HuH-7 (cell line): ENCODE data around the gene MCUR1.
"Not testable (repeated sequence)": the region's sequence is repeated elsewhere in the genome, so short reads cannot be mapped to it uniquely, and the experiment has no call there.

ENCODE experiments used
- DNase-seq: peaks from one replicate; pipeline ENCODE4 v3.0.0; 2011; ENCODE audit warnings: low spot score

Gene MCUR1

DNA sequence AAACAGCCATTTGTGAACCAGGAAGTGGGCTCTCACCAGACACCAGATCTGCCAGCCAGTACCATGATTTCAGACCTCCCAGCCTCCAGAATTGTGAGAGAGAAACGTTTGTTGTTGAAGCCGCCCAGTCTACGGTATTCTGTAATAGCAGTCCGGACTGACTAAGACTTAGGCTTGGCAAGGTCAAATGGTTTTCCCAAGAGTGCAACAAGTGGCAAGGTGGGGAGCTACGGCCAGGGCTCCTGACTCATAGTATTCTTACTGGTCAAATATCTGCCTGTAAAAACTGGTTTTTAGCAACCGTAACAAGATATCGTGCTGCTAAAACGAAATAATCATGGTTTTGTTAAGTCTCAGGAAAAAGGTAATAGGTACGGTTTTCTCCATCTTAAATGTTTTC, 37.8 kb downstream of the MCUR1 start:
- DNase-seq, result no peak

DNA sequence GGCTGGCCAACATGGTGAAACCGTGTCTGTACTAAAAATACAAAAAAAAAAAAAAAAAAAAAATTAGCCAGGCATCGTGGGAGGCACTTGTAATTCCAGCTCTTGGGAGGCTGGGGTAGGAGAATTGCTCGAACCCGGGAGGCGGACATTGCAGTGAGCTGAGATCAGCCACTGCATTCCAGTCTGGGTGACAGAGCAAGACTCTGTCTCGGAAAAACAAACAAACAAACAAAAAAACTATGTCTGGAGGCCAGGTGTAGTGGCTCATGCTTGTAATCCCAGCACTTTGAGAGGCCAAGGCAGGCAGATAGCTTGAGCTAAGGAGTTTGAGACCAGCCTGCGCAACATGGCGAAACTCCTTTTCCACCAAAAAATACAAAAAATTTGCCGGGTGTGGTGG, 38.9 kb downstream of the MCUR1 start:
- not testable (repeated sequence) for DNase-seq

DNA sequence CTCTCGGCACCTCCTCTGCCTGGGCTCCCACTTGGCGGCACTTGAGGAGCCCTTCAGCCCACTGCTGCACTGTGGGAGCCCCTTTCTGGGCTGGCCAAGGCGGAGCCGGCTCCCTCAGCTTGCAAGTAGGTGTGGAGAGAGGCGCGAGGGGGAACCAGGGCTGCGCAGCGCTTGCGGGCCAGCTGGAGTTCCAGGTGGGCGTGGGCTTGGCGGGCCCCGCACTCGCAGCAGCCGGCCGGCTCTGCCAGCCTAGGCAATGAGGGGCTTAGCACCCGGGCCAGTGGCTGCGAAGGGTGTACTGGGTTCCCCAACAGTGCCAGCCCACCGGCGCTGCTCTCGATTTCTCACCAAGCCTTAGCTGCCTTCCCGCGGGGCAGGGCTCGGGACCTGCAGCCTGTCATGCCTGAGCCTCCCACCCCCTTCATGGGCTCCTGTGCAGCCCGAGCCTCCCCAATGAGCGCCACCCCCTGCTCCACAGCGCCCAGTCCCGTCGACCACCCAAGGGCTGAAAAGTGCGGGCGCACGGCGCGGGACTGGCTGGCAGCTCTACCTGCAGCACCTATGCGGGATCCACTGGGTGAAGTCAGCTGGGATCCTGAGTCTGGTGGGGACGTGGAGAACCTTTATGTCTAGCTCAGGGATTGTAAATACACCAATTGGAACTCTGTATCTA, 41.9 kb downstream of the MCUR1 start:
- DNase-seq, result not testable (repeated sequence)

DNA sequence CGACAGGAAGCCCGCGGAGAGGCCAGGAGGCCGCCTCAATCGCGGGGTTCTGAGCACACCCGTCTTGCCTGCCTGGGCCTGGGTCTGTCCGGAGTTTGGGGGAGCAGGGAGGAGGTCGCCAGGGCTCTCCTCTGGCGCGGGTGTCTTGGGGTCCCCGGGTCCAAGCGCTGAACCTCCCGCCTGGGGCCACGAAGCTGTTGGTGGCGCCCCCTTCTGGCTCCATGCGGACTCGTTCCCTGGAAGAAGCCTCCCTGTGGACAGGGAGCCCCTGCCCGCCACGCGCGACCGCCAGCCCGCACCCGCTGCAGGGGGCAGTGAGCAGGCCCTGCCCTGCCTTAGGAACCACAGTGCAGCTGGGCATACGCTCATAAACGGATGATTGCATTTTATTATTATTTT, 44.7 kb downstream of the MCUR1 start:
- no peak for DNase-seq

DNA sequence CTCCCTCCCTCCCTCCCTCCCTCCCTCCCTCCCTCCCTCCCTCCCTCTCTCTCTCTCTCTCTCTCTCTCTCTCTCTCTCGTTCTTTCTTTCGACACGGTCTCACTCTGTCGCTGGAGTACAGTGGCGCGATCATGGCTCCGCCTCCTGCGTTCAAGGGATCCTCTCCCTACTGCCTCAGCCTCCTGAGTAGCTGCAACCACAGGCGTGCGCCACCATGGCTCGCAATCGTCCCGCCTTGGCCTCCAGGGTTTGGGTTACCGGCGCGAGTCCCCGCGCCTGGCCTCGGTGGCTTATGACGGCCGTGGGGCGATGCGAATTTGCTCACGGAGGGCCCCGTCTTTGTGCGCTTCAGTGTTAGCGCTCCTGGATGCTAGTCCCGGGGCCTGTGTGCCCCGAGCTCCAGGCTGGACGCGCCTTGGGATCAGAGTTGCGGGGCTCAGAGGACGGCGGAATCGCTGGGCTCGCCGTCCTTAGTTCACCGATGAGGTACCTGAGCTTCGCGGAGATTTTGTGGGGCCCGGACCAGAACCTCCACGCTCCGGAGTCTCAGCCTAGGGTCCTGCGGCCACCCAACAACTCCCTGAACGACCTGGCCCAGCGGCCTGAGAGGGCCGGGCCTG, 45.2 kb downstream of the MCUR1 start:
- no peak for DNase-seq

DNA sequence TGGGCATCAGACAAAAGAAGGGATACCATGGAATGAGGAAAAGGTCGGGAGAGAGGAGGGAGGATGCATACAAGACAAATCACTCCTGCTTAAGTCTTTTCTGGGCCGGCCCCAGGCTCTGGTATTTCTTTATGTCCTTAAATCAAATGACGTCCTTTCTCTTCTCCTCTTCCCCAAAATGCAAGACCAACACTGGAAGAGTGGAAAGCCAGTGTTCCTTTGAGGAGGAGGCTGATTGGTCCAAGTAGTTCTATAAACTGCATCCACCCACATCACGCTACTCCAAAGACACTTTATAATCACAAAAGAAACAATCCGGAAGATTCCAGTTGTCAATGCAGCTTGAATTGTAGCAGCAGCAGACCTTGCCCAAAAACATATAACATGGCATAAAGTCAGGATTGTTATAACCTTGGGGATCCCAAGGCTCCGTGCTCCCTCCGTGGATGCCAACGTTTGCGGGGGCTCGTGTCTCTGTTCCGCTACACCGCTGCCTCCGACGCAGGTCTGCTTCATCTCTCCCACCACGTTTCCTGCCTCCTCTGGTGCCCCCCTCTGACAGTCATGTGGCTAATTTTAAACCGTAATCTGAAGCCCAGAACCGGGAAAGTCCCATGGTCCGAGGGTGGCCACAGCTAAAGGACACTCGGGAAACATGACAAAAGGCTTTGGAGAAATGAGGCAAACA, 47.1 kb downstream of the MCUR1 start:
- DNase-seq, result peak; percentile 17

DNA sequence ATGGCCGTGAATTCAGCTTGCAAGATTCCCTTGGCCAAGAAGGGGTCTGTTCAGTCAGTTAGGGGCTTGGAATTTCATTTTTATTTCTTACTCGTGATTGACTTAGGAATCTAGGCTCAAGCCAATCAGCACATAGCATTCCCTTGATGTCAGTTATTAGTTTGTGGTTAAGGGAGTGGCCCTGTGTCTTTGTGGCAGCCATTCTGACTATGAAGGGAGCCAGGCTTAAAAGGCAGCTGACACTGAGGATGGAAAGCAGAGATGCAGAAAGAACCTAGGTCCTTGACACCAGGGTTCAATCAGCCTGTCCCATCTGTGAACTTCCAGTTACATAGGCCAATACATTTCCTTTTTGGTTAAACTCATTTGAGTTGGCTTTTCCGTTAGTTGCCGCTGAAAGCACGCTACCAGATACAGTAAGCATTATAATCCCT, 48.1 kb downstream of the MCUR1 start:
- DNase-seq, result no peak

DNA sequence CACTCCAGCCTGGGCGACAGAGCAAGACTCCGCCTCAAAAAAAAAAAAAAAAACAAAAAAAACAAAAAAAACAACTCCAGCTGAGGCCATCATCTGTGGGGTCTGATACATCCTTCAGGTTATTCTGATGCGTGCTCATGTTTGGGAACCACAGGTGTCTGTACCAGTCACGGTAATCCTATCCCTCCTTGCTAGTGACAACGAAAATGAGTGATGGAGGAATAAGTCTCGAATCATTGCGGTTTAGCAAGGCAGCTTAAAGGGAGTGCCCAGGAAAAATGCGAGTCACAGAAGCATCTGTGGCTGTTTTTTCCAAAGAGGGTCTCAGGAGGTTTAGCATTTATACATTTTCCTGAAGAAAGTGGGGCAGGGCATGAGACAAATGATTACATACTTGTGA, 48.8 kb downstream of the MCUR1 start:
- DNase-seq, result no peak

DNA sequence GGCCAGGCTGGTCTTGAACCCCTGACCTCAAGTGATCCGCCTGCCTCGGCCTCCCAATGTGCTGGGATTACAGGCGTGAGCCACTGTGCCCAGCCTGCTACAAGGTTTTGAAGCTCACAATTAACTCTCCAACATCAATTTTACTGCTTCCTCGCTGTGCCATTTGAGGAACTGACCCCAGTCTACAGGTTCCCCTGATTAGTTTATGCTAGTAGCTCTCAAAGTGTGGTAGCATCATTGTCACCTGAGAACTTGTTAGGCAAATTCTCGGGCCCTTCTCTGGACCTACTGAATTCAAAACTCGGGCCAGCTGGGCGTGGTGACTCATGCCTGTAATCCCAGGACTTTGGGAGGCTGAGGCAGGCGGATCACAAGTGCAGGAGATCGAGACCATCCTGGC, 49.4 kb downstream of the MCUR1 start:
- DNase-seq, result no peak

DNA sequence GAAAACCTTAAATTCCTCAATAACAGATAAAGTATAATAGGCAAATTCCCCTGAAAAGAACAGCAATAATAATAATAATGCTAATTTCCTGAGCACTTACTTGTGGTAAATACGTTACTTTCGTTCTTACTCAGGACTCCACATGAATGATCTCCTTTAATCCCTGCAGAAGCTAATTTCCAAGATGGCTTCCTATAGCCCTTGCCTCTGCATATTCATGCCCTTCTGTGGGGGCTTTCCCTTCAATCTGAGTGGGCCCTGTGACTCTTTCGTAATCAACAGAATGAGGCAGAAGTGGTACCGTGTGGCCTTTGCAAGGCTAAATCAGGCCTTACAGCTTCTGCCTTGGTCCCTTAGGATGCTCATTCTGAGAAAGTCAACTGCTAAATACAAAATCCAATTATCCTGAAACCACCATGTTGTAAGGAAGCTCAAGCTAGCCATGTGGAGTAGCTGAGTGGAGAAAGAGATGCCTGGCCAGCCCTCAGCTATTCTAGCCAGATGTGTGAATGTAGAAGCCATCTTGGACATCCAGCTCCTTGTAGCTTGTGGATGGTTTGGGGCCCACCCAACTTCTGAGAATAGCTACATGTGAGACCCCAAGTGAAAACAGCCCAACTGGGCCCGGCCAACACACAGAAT, 50.5 kb downstream of the MCUR1 start:
- no peak for DNase-seq

DNA sequence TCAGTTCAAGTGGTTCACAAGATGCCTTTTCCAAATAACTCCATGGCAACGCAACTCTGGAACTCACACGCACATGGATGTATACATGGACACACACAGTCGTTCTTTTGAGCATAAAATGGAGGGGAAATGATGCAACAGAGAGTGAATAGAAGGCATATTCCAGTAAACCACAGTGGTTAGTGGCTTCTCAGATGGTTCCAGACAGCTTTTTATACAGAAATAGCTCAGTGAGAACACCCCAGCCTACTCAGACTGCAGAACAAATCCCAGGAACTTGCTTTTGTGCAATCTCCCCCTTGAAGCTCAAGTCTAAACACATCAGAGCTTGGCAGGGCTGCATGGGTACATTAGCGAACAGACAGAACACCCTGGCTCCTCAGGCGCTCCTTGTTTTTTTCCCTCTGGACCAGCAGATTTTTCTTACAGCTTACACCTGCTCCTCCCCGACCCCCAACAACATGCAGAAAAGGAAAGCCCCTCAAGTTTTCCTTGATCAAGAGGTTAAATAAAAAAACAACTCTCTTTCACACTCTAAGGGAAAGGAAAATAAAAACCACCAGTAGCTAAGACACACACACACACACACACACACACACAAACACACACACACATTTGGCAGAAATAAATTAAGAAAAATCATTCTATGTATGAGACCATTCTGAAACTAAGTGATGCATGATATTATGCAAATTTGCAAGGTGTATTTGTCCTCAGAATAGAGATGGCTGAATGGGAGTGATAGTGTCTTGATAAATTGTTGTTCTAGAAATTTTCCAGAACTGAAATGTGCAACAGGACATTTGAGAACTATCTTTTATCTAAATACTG, 51.5 kb downstream of the MCUR1 start:
- no peak for DNase-seq

DNA sequence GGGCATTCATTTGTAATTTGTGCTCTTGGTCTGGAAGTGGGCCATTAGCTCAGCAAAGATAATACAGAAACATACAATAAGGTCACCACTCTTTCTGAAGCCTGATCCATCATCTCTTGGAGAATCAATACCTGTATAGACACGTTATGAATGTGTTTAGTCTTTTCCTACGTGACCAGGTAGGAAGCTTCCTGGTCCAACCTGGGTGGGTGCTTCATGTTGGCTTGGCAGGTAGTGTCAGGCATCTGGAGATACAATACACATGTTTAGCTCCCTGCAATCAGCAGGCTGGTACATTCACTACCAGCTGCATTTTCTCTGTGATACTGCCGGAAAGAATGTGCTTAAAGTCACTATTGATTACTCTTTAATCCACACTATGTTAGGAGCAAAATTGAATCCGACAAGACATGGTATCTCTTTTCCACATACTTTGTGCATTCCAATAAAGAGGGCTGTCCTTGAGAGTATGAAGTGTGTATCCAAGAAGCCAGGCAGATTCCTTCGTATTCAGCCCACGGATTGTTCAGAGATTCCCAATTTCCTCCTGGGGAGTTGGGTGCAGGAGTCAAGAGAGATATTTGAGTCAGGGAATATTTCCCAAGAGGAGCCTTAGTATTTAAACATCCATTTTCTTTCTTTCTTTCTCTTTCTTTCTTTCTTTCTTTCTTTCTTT, 52.9 kb downstream of the MCUR1 start:
- no peak for DNase-seq

DNA sequence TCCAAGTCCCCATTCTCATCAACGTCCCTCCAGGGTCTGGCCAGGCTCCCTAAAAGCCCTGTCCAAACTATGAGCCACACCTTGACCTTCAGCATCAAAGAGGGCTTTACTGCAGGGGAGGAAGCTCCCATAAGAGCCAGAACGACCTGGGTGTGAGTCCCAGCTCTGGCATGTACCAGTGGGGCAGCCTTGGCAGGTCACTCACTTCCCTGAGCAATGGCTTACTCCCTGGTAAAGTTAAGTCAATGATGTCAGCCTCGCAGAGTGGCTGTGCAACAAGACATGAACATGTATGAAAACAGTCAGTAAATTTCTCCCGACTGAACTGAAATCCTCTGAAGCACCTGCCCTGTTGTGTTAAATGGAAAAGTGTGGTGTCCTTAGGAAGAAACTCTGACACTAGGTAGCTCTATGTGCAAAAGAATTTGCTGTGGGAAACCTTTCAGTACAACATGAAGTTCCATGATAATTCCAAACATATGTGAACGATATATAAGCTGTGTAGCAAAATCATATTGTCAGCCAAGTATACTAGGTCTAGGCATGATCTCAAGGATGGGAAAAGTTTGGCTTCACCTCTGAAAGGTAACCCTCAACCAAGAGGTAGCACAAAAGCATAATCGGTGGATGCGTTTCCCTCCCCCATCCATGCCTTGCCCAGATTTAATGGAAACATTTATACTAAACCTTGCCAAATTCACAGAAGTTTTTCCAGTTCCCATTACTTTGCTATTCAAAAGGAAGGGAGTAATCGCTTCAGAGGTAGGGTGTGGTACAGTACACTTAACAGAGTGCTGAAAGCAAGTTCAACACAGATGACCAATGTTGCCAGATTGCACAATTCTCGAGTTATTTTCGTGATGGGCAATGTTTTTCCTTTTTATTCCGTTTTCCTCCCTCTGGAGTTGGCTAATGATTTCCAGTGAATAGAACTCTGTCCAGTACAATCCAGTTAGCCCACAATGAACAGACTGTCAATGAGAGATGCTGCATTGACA, 53.8 kb downstream of the MCUR1 start:
- DNase-seq, result peak; percentile 17

DNA sequence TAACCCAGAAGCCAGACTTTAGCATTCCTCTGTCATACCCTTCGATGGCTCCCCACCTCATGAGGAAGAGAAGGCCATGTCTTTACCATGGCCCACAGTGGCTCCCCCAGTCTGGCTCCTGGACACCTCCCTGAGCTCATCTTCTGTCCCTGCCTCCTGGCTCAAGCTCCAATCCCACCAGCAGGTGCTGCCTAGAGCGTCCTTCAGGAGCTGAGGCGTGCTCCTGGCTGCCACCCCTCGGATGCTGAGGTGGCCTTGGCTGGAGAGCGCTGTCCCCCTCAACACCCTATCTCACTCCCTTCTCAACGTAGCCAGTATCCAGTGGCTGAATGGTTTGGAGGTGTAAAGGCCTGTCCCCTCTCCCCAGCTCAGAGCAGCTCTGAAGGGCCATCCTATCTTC, 55.3 kb downstream of the MCUR1 start:
- DNase-seq, result no peak

DNA sequence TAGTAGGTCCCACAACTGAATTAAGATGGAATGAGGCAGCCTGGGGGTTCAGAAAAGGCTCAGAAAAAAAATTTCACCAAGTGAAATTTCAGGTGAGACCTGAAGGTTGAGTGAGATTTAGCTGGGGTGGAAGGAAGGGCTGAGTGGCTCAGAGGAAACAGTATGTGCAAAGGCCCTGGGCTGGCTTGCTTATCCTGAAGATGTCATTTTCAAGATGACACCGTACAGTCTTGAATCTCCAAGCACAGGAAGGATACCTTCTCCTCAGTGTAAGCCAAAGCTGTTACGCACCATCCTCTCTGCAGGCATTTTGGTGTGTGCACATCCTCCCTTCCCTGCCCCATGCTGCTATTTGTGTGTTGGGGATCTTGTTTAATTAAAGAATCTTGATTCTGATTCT, 59.7 kb downstream of the MCUR1 start:
- no peak for DNase-seq

DNA sequence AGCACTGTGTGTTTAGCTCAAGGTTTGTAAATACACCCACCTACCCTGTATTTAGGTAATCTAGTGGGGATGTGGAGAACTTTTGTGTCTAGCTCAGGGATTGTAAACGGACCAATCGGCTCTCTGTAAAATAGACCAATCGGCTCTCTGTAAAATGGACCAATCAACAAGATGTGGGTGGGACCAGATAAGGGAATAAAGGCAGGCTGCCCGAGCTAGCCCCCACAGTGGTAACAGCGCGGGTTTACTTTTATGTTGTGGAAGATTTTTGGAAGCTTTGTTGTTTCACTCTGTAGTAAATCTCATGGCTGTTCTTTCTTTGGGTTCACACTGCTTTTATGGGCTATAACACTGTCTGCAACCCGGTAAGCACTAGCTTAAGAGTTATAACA, 70.6 kb downstream of the MCUR1 start:
- no peak for DNase-seq

DNA sequence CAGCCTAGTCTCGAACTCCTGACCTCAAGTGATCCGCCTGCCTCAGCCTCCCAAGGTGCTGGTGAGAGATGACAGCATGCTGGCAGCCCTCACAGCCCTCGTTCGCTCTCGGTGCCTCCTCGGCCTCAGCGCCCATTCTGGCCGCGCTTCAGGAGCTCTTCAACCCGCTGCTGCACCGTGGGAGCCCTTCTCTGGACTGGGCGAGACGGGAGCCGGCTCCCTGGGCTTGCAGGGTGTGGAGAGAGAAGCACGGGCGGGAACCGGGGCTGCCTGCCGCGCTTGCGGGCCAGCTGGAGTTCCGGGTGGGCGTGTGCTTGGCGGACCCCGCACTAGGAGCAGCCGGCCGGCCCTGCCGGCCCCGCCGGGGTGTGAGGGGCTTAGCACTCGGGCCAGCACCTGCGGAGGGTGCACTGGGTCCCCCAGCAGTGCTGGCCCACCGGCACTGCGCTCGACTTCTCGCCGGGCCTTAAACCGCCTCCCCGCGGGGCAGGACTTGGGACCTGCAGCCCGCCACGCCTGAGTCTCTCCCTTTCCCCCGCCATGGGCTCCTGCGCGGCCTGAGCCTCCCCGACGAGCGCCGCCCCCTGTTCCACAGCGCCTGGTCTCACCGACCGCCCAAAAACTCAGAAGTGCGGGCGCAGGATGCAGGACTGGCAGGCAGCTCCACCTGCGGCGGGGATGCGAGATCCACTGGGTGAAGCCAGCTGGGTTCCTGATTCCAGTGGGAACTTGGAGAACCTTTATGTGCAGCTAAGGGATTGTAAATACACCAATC, 71.2 kb downstream of the MCUR1 start:
- DNase-seq, result no peak

DNA sequence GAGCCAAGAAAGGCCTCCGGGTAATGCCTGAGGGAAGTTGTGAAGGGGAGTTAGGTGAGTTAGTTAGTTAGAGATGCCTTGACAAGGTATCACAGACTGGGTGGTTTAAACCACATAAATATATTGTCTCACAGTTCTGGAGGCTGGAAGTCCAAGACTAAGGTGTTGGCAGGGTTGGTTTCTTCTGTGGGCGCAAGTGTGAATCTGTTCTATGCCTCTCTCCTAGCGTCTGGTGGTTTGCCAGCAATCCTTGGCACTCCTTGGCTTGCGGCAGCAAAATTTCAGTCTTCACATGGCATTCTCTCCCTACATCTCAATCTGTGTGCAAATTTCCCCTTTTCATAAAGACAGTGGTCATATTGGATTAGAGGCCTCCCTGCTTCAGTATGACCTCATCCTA, 73.0 kb downstream of the MCUR1 start:
- DNase-seq, result no peak
